GM12878 (cell line): ENCODE data around the gene PRKCZ. TPM values are rescaled to one million over a fixed set of nuclear protein-coding genes. Genes with fewer than 3 reads are reported as not detected.

ENCODE experiments used
- BACH1 ChIP-seq: fragments of 450-650 bp; IDR thresholded peaks from 2 replicates; pipeline ENCODE4 v1.6.1; 2017; ENCODE audit warnings: mild to moderate bottlenecking, borderline replicate concordance
- HDAC2 ChIP-seq: fragments of 200-600 bp; sonication (generic); IDR thresholded peaks from 2 replicates; pipeline ENCODE4 v1.6.1; 2017
- IKZF1 ChIP-seq: fragments of 450-650 bp; conservative IDR thresholded peaks from 2 replicates; pipeline ENCODE4 v1.6.1; 2017; ENCODE audit warnings: antibody characterized with exemption, mild to moderate bottlenecking
- JUNB ChIP-seq: IDR thresholded peaks from 2 replicates; pipeline ENCODE4 v1.6.1; 2016; ENCODE audit warnings: antibody characterized with exemption, mild to moderate bottlenecking
- PML ChIP-seq: IDR thresholded peaks from 2 replicates; pipeline ENCODE4 v1.6.1; 2012; ENCODE audit warnings: low read length, inconsistent platforms
- RUNX3 ChIP-seq: IDR thresholded peaks from 2 replicates; pipeline ENCODE4 v1.6.1; 2012; ENCODE audit warnings: low read length, inconsistent platforms
- SIX5 ChIP-seq: IDR thresholded peaks from 2 replicates; pipeline ENCODE4 v1.6.1; 2011; ENCODE audit warnings: mild to moderate bottlenecking, low read depth, low read length, moderate library complexity; ENCODE audit not compliant: severe bottlenecking
- SMAD1 ChIP-seq: fragments of 450-650 bp; IDR thresholded peaks from 2 replicates; pipeline ENCODE4 v1.6.1; 2018; ENCODE audit warnings: mild to moderate bottlenecking, low read depth; ENCODE audit not compliant: partially characterized antibody
- SMC3 ChIP-seq: IDR thresholded peaks from 2 replicates; pipeline ENCODE4 v1.6.1; 2011; ENCODE audit warnings: low read length, improper control_type of control experiment, borderline replicate concordance
- SREBF2 ChIP-seq: IDR thresholded peaks from 2 replicates; pipeline ENCODE4 v1.6.1; 2012; ENCODE audit warnings: mild to moderate bottlenecking, low read length
- SUZ12 ChIP-seq: fragments of 200-600 bp; sonication (generic); IDR thresholded peaks from one replicate; pipeline ENCODE4 v1.6.1; 2018; ENCODE audit warnings: antibody characterized with exemption, mild to moderate bottlenecking; ENCODE audit not compliant: unreplicated experiment
- polyA plus RNA-seq, 11 experiments: library from polyadenylated mRNA; depleted of rRNA in 4 of 11; unstranded in 6 of 11; stranded (reverse) in 5 of 11; fragments of >200 nt; fragmentation: Nextera tagmentation in 4 of 11; fragmentation: Illumina TruSeq in 1 of 11; extraction: Ambion mirVana in 4 of 11; extraction: Trizol in 1 of 11; gene quantifications; 1 replicate in 1 of 11; 2 replicates in 10 of 11; pipeline versions ENCODE4 v1.2.1 to v1.2.3, GENCODE V29; 2011 to 2016; ENCODE audit warnings: inconsistent platforms in 2 of 11, missing spikeins in 2 of 11, low read depth in 1 of 11
- total RNA-seq, 4 experiments: library from RNA; depleted of rRNA in 3 of 4; stranded (reverse); fragments of >200 nt in 3 of 4; fragmentation: Illumina TruSeq in 1 of 4; extraction: Trizol in 1 of 4; gene quantifications; 2 replicates each; pipeline versions ENCODE4 v1.2.1 to v1.2.3, GENCODE V29; 2013 to 2021
- TF ChIP-seq, protein P1 (sequence below): fragments of 450-650 bp; formaldehyde crosslinking; IDR thresholded peaks from 2 replicates; pipeline ENCODE4 v1.4.0; 2020; ENCODE audit warnings: mild to moderate bottlenecking, moderate library complexity
- TF ChIP-seq, protein P2 (sequence below): IDR thresholded peaks from 2 replicates; pipeline ENCODE4 v1.6.1; 2011; ENCODE audit warnings: mild to moderate bottlenecking, low read depth, low read length, moderate library complexity; ENCODE audit not compliant: insufficient replicate concordance
- TF ChIP-seq, protein P3 (sequence below): fragments of 450-650 bp; conservative IDR thresholded peaks from 2 replicates; pipeline ENCODE4 v1.6.1; 2017; ENCODE audit warnings: mild to moderate bottlenecking, moderate library complexity
- TF ChIP-seq, protein P4 (sequence below): IDR thresholded peaks from 2 replicates; pipeline ENCODE4 v1.6.1; 2011; ENCODE audit warnings: low read depth, mild to moderate bottlenecking, low read length, moderate library complexity, borderline replicate concordance; ENCODE audit errors: extremely low read depth
- TF ChIP-seq, protein P5 (sequence below): fragments of 450-650 bp; formaldehyde crosslinking; IDR thresholded peaks from 2 replicates; pipeline ENCODE4 v1.4.0; 2022; ENCODE audit warnings: mild to moderate bottlenecking, moderate library complexity

Gene PRKCZ
- total and polyA plus RNA-seq, 10 of the 15 experiments (the other 5 are each of a cell fraction or from before 2014, with no cell fraction given), result 0.05 to 1.9 (median 0.64) TPM; not detected in 1

DNA sequence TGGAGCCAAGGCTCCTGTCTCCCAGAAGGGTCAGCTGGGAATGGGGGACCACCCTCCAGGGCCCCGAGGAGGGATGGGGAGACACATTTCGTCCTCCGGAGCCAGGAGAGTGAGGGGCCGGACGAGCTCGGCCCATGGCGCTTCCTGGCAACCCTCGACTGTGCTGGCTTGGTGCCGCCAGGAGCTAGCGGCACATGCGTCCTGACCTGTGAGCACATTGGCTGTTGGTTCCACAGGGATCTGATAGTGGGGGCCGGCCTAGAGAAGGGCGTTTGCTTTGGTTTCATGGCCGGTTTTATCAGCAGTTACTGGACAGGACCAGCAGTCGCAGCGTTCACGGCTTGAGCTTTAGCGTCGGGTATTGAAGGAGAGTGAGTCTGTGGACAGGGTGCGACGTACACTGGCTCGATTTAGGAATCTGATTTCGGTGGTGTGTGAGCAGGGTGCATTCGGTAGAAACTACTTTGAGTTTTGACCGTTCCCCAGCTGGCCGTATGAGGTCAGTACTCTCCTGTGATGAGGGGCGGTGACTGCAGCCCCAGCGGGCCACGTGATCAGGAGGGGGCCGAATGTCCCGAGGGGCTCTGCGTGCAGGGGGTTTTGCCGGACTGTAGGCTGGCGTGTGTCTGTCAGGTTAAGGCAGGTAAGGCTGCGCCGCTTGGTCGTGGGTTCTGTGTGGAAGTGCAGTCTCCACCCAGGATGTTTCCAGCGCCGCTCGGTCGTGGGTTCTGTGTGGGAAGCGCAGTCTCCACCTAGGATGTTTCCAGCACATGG, 125.7 kb downstream of the PRKCZ start (continued):
- TF ChIP-seq, protein P1, sequence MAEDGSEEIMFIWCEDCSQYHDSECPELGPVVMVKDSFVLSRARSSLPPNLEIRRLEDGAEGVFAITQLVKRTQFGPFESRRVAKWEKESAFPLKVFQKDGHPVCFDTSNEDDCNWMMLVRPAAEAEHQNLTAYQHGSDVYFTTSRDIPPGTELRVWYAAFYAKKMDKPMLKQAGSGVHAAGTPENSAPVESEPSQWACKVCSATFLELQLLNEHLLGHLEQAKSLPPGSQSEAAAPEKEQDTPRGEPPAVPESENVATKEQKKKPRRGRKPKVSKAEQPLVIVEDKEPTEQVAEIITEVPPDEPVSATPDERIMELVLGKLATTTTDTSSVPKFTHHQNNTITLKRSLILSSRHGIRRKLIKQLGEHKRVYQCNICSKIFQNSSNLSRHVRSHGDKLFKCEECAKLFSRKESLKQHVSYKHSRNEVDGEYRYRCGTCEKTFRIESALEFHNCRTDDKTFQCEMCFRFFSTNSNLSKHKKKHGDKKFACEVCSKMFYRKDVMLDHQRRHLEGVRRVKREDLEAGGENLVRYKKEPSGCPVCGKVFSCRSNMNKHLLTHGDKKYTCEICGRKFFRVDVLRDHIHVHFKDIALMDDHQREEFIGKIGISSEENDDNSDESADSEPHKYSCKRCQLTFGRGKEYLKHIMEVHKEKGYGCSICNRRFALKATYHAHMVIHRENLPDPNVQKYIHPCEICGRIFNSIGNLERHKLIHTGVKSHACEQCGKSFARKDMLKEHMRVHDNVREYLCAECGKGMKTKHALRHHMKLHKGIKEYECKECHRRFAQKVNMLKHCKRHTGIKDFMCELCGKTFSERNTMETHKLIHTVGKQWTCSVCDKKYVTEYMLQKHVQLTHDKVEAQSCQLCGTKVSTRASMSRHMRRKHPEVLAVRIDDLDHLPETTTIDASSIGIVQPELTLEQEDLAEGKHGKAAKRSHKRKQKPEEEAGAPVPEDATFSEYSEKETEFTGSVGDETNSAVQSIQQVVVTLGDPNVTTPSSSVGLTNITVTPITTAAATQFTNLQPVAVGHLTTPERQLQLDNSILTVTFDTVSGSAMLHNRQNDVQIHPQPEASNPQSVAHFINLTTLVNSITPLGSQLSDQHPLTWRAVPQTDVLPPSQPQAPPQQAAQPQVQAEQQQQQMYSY (CRISPR knock-in tag), result no peak
- TF ChIP-seq, protein P2, sequence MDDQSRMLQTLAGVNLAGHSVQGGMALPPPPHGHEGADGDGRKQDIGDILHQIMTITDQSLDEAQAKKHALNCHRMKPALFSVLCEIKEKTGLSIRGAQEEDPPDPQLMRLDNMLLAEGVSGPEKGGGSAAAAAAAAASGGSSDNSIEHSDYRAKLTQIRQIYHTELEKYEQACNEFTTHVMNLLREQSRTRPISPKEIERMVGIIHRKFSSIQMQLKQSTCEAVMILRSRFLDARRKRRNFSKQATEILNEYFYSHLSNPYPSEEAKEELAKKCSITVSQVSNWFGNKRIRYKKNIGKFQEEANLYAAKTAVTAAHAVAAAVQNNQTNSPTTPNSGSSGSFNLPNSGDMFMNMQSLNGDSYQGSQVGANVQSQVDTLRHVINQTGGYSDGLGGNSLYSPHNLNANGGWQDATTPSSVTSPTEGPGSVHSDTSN, result no peak
- TF ChIP-seq HDAC2 (no peak), JUNB (no peak), SIX5 (no peak), SMAD1 (no peak), SREBF2 (no peak), IKZF1 (no peak), RUNX3 (no peak), PML (no peak), SUZ12 (no peak), BACH1 (no peak), SMC3 (no peak)
- TF ChIP-seq, protein P3, sequence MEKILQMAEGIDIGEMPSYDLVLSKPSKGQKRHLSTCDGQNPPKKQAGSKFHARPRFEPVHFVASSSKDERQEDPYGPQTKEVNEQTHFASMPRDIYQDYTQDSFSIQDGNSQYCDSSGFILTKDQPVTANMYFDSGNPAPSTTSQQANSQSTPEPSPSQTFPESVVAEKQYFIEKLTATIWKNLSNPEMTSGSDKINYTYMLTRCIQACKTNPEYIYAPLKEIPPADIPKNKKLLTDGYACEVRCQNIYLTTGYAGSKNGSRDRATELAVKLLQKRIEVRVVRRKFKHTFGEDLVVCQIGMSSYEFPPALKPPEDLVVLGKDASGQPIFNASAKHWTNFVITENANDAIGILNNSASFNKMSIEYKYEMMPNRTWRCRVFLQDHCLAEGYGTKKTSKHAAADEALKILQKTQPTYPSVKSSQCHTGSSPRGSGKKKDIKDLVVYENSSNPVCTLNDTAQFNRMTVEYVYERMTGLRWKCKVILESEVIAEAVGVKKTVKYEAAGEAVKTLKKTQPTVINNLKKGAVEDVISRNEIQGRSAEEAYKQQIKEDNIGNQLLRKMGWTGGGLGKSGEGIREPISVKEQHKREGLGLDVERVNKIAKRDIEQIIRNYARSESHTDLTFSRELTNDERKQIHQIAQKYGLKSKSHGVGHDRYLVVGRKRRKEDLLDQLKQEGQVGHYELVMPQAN, result no peak
- TF ChIP-seq, protein P4, sequence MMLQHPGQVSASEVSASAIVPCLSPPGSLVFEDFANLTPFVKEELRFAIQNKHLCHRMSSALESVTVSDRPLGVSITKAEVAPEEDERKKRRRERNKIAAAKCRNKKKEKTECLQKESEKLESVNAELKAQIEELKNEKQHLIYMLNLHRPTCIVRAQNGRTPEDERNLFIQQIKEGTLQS, result no peak
- TF ChIP-seq, protein P5, sequence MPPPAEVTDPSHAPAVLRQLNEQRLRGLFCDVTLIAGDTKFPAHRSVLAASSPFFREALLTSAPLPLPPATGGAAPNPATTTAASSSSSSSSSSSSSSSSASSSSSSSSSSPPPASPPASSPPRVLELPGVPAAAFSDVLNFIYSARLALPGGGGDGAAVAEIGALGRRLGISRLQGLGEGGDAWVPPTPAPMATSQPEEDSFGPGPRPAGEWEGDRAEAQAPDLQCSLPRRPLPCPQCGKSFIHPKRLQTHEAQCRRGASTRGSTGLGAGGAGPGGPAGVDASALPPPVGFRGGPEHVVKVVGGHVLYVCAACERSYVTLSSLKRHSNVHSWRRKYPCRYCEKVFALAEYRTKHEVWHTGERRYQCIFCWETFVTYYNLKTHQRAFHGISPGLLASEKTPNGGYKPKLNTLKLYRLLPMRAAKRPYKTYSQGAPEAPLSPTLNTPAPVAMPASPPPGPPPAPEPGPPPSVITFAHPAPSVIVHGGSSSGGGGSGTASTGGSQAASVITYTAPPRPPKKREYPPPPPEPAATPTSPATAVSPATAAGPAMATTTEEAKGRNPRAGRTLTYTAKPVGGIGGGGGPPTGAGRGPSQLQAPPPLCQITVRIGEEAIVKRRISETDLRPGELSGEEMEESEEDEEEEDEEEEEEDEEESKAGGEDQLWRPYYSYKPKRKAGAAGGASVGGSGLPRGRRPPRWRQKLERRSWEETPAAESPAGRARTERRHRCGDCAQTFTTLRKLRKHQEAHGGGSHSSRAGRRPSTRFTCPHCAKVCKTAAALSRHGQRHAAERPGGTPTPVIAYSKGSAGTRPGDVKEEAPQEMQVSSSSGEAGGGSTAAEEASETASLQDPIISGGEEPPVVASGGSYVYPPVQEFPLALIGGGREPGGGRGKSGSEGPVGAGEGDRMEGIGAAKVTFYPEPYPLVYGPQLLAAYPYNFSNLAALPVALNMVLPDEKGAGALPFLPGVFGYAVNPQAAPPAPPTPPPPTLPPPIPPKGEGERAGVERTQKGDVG, result no peak
- TF ChIP-seq, all 136 proteins: peak for 0
